HG03064 (cell line): Measurements from ENCODE around the gene PCDHGC4.

Experiments
- ATAC-seq: cut with Tn5 transposase; IDR thresholded peaks from one replicate; pipeline ENCODE4 v1.9.1; 2021; ENCODE audit warnings: low read depth; ENCODE audit not compliant: unreplicated experiment

PCDHGC4 gene

DNA sequence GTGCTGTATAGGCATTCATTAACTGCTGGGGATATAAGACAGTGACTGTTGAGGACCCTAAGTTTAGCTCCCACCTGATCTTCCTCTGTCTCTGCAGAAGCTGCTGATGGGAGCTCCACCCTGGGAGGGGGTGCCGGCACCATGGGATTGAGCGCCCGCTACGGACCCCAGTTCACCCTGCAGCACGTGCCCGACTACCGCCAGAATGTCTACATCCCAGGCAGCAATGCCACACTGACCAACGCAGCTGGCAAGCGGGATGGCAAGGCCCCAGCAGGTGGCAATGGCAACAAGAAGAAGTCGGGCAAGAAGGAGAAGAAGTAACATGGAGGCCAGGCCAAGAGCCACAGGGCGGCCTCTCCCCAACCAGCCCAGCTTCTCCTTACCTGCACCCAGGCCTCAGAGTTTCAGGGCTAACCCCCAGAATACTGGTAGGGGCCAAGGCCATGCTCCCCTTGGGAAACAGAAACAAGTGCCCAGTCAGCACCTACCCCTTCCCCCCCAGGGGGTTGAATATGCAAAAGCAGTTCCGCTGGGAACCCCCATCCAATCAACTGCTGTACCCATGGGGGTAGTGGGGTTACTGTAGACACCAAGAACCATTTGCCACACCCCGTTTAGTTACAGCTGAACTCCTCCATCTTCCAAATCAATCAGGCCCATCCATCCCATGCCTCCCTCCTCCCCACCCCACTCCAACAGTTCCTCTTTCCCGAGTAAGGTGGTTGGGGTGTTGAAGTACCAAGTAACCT, 26.2 kb downstream of the PCDHGC4 start:
- ATAC-seq, result no peak

- no peak for ATAC-seq
These were observed 27.0 kb downstream of the PCDHGC4 start for GRCh38 chr5:141511771-141512325.

DNA sequence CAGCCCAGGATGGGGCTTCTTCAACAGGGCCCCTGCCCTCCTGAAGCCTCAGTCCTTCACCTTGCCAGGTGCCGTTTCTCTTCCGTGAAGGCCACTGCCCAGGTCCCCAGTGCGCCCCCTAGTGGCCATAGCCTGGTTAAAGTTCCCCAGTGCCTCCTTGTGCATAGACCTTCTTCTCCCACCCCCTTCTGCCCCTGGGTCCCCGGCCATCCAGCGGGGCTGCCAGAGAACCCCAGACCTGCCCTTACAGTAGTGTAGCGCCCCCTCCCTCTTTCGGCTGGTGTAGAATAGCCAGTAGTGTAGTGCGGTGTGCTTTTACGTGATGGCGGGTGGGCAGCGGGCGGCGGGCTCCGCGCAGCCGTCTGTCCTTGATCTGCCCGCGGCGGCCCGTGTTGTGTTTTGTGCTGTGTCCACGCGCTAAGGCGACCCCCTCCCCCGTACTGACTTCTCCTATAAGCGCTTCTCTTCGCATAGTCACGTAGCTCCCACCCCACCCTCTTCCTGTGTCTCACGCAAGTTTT, 27.6 kb downstream of the PCDHGC4 start:
- no peak for ATAC-seq

- no peak for ATAC-seq
These were observed 28.2 kb downstream of the PCDHGC4 start for GRCh38 chr5:141512911-141513626.

GRCh38 chr5:141513627-141514329, 28.9 kb downstream of the PCDHGC4 start:
- ATAC-seq, result no peak

DNA sequence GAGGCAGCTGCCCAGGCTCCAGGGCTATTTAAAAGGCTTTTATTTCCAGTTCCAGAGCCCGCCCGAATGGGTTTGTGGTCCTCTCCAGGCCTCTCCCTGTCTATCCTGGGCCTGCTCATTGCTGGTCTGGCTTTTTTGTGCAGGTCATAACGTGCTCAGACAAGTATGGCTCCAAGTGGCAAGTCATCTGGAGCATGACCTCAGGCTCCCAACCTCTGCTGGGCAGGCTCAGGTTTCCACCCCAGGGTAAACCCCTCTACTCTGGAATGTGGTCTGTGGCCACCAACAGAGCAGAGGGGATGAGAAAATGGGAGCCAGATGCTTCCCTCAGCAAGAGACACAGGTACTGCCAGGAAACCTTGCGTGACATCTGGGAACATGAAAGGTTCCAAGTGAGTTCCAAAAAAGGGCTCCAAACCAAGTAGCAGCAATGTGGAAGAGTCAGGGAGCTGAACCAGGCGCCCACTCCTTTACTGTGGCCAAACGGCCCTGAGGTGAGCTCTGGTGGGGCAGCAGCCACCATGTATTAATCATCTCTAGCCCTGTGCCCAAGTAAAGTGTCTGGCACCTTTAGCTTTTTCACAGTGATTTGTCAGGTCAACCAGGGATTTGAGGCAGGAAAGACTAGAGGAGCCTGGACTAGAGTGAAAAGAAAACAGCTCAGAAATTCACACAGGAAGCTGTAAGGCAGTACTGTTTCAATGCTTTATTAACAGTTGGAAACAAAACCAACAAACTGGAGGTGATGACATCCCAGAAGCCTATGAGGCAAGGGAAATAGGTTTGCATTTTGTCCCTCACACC, 29.7 kb downstream of the PCDHGC4 start:
- ATAC-seq, result no peak

- no peak for ATAC-seq
These were observed 30.3 kb downstream of the PCDHGC4 start for GRCh38 chr5:141515141-141515540.

- no peak for ATAC-seq
These were observed 31.3 kb downstream of the PCDHGC4 start for GRCh38 chr5:141515946-141516671.

DNA sequence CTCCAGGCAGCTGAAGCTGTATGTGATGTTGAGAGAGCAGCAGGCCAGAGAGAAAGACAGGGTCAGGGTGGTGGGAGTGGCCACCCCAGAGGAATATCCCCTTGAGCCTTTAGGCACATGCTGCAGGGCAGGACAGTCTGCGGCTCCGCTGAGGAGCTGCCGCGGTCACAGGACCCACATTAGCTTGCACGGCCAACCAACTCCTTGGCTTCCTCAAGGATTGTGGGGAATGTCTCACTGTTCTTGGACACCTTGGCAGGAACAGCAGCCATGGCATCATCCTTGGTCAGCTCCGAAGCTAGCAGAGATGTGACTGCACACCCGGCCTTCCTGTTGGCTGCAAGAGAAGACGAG, 31.8 kb downstream of the PCDHGC4 start:
- no peak for ATAC-seq

DNA sequence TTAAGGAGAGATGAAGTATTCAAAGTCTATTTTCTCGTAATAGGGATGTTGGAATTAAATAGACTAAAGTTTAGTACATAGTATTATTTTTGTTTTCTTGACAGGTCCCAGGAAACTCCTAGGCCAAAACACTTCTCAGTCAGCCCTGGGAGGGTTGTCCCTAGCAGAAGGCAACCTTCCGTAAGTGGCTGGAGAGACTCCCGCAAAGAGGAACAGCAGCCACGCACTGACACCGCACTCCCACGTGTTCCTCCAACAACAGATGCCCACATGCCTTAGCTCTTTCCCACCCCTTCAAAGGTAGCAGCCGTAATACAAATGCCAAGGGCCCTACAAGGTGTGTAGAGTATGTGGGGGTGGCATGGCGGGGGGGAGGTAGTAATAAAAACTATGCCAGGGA, 32.5 kb downstream of the PCDHGC4 start:
- ATAC-seq, result no peak

DNA sequence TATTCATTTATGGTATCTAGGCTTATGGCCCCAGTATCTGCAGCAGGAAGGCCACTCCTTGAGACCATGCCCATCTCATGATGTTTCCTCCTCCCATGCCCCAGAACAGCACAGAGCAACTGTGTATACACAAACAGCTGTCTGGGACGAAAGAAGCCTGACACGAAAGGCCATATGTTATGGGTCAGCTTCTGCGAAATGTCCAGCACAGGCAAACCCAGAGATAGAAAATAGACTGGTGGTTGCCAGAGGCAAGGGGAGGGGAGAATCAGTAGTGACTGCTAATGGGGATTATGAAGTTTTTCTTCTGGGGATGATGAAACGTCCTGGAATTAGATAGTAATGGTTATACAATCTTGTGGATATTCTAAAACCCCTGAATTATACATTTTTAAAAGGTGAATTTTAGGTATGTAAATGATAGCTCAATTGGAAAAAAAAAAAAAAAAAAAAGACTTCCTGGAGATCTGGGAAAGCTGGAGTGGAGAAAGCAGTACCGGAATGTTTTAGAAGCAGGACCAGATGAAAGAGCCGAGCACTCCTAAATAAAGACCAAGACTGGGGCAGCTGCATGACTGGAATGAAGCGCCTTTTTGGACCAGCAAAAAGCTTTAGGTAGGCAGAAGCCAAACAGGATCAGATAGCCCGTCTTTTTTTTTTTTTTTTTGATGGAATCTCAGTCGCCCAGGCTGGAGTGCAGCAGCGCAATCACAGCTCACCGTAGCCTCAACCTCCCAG, 33.2 kb downstream of the PCDHGC4 start:
- ATAC-seq, result no peak

DNA sequence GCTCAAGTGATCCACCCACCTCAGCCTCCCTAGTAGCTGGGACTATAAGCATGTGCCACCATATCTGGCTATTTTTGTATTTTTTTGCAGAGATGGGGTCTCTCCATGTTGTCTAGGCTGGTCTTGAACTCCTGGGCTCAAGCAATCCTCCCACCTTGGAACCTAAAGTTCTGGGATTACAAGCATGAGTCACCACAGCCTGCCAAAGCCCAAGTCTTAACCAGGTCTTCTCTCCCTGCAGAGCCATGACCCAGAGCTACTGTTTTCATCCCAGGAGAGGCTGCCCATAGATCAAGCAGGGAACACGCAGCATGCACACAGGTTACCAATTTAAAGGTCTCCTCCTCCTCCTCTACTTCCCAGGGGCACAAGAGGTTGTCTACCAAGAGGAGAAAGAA, 33.8 kb downstream of the PCDHGC4 start:
- ATAC-seq, result no peak

- ATAC-seq, result no peak
These were observed 35.1 kb downstream of the PCDHGC4 start for GRCh38 chr5:141519605-141520565.

DNA sequence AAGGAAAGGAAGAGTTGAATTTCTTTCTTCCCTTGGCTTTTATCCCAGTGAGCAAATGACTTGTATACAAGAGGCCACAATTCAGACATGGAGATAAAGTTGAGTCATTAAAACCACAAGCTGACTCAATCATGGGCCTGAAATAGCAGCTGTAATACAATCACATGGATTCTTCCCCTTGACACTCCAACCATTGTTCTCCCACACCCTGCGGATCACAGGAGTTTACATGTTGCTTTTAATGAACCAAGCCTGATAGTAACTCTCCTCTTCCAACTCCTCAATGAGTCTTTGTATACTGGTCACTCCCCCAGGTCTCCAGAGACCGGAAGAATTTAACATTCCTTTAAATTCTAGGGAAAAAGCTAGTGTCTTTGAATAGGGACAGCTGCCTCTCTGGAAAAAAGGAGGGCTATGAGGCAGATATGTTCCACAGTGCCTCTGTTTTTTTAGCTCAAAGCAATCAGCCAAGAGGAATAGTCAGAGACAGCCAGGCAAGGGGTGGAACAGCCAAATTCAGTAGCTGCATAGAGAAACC, 36.5 kb downstream of the PCDHGC4 start:
- ATAC-seq, result no peak

GRCh38 chr5:141522301-141522700, 37.5 kb downstream of the PCDHGC4 start:
- no peak for ATAC-seq

DNA sequence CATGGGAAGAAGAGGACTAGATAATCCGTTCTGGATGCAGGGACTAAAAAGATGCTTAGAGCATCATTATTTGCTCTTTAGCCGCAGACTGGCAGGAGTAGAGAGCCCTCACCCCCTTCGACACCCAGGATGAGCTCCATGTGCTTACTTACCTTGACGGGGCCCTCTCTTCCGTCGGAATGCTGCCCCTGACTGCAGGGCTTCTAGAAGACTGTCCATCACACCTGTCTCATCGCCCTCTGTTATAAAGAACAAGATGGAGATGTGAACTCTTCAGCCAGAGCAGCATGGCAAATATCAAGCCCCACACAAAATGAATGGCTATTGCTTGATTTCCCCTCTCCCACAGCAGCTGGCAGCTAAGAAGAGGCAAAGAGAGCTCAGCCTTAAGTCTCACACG, 39.2 kb downstream of the PCDHGC4 start:
- ATAC-seq, result no peak
